HG03103 (cell line): ENCODE measurements around the gene CNTROB.

Source experiments
- ATAC-seq: cut with Tn5 transposase; IDR thresholded peaks from one replicate; pipeline ENCODE4 v1.9.1; 2021; ENCODE audit warnings: low read depth; ENCODE audit not compliant: unreplicated experiment

The CNTROB gene

DNA sequence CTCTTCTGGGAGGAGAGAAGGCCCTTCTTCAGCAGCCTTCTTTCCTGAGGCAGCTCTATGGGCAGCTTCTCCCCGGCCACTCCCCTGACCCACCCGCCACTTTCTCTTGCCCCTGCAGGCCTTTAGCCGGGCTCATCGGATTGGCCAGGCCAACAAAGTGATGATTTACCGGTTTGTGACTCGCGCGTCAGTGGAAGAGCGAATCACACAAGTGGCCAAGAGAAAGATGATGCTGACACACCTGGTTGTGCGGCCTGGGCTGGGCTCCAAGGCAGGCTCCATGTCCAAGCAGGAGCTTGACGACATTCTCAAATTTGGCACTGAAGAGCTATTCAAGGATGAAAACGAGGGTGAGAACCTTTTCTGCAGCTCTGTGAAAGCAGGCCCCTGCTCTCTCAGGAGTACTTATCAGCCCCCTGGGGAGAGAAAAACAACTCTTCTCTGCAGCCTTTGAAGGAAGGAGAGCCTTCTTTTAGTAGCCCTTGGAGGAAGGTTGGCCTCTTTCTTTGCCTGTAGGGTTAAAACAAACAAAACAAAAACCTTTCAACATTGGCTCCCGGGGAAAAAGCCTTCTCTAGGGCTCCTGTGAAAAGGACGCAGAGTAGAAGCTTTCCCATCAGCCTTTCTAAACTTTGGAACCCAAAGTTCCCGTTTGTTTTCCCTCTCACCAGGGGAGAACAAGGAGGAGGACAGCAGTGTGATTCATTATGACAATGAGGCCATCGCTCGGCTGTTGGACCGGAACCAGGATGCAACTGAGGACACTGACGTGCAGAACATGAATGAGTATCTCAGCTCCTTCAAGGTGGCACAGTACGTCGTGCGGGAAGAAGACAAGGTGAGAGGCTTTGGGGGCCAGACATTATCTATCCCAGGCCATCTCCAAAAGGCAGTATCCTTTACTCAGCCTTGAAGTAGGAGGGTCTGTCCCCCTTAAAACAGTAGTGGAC, 28.6 kb upstream of the CNTROB start:
- no peak for ATAC-seq

DNA sequence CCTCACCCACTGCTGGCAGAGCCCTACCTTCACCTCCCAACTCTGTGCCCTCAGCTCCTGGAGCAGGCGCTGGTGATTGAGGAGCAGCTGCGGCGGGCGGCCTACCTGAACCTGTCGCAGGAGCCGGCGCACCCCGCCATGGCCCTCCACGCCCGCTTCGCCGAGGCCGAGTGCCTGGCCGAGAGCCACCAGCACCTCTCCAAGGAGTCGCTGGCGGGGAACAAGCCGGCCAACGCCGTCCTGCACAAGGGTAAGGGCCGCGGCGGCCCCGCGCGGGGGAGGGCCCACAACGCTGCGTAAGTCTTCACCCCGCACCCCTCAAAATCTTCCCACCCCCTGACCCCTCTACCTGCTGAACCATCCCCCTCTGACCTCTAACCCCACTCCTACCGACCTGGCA, 22.9 kb upstream of the CNTROB start:
- no peak for ATAC-seq

DNA sequence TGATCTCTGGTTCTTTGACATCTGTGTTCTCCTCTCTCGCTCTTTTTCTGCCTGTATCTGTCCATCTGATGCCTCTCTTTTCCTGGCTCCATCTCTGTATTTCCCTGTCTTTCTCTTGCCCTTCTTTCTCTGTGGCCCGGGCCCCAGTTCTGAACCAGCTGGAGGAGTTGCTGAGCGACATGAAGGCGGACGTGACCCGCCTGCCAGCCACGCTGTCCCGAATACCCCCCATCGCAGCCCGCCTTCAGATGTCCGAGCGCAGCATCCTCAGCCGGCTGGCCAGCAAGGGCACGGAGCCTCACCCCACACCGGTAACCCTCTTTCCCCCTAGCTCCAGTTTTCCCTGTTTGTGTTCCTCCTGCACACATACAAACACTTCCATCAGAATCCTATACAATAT, 21.7 kb upstream of the CNTROB start:
- ATAC-seq: no peak

DNA sequence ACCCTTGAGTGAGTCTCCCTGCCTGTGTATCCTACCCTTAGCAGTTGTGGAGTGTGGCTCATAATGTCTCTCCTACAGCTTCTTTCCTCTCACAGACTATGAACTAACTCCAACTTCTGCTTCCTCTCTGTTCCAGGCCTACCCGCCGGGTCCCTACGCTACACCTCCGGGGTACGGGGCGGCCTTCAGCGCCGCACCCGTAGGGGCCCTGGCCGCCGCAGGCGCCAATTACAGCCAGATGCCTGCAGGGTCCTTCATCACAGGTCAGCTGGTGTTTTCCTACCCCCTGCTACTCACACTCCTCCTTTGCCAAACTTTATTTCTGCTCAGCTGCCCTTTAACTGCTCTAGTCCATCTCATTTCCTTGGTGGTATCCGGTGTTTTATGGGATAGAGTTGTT, 21.3 kb upstream of the CNTROB start:
- no peak for ATAC-seq

DNA sequence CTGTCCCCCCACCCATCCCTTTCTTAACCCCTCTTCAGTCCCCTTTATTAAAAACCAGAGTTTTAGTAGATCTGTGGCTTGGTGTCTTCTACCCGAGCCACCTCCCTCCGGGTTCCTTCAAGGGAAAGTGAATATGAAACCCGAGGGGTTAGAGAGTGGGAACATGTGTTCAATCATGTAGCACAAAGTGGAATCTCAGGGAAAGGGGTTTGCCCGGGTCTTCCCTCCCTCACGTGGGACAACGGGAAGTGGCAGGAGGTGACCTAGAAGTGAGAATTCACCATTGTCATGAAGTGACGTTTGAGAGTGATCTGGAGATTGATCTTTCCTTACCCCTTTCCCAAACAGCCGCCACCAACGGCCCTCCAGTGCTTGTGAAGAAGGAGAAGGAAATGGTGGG, 20.9 kb upstream of the CNTROB start:
- no peak for ATAC-seq

DNA sequence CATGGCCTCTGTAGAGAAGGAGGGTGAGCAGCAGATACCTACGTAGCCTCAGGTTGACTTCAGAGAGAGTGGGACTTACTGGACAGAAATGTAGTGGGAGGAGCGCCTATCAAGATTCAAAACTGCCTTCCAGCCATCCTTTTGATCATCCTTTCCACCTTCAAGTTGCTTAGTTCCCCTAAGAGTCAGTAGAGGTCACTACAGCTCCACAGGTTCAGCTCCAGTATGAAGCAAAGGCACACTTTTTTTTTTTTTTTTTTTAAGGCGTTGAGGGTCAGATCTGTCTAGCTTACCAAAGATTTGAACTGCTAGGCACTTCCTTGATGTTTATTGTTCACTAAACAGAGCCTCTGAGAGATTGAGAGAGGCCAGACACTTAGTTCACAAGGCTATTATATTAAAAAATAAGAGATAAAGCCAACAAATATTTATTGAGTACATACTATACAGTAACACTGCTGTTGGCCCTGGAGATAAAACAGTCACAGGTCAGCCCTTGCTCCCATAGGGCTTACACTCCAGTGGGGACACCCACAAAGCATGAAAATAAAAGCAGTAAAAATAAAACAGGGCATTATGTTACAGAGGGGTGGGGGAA, 19.0 kb upstream of the CNTROB start:
- ATAC-seq: no peak

DNA sequence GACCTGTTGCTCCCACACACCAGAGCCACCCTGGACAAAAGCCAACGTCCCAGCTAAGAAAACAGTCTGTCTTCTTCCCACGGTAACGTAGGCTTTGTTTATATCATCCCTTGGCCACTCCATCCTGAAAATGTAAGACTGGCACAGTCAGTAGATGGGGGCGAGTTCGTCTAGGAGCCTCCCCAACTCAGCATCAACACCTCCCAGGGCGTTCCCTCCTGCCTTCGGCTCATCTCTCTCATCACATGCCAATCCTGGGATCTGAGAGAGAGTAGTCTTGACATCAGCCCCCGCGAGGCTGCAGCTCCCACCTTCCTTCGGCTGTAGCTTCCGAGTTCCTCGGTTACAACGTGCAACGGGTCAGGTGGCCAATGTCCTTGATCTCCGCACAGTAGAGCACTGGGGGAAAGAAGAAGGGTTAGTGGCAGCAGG, 16.8 kb upstream of the CNTROB start:
- ATAC-seq: no peak

DNA sequence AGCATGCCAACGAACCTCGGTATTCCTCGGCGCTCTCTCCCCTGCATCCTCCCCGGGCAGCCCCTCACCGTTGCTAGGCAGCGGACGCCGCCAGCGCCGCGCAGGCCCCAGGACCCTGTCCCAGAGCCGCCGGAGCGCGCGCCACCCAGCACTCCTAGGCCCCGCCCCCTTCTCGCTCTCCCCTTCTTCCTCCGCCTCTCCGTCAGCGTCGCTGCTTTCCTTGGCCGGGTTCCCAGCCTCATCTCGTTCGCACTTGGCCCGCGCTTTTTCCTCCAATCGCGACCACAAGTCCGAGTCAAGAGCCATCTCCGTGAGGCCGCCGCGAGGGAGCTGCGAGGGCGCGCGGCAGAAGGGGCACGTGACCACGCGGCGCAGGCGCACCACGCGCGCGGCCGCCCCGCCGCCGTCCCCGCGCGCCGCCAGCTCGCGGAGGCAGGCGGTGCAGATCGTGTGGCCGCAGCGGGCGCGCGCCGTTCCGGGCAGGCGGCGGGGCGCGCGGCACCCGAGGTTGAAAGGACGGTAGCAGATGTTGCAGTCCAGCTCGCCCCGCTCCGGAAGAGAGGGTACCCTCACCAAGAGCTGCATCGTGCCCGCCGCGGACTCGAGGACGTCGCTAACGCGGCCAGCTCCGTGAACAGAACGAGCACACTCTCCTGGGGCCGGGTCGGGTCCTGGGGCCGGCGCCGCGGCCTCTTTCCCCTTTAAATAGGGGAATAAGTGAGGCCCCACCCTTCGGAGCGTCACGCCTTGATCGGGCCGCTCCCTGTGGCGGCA, 16.2 kb upstream of the CNTROB start, which contains the start of gene RNF227:
TSS of gene RNF227 (minus strand) at position 679 of the 774 bp plus-strand sequence. CDS start at position 585, 94 bp downstream.
- peak; percentile 59 for ATAC-seq

DNA sequence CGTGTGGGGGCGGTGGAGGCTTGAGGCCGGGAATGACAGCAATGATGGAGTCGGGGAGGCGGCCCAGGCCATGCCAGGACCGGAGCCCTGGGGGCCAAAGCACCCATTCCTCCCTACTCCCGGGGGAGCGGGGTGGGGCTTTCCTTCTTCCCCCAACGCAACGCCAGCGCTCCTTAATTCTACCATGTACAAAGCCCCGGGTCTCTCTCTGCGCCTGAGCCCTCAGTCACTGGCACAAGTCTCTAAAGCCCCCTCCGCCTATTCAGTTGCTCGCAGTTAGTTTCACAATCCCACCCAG, 15.7 kb upstream of the CNTROB start:
- ATAC-seq: no peak

DNA sequence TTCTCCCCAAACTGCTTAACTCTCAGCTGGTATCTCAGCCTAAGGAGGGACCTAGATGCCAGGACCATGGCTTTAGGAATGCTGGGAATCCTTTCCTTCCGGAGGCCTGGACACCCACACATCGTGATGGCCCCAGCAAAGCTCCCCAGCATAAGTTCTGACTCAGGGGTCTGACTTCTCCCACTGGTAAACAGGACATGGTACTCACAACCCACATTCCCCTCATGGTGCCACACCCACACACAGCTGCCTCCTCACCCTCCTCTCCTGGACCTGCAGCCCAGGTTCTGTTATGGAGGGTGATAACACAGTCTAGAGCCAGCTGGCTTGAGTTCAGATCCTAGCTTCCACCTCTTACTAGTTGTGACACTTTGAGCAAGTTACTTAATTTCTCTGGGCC, 15.2 kb upstream of the CNTROB start:
- ATAC-seq: no peak

DNA sequence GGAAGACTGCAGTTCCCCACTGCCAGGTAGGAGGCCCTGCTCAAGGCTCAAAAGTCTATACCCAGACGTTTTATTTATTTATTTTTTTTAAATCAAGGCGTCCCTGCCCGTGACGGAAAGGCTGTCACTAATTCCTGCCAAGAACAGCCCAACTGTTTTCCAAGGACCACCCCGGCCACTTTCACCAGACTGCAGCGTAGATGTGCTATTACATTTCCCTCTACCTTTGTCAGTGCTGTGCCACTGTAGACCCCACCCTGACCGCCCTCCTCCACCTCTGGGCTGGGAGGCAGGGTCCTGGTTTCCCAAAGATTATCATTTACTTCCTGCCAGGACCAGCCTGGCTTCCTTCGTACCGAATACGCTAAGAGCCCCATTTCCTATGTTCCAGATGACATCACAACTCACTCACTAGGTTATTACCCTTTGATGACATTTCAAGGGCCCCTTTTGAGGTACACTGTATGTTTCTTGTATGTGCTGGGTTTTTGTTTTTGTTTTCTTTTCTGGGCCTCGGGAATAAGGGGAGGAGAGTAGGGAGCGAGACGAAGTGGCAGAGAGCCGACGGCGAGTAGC, 9.6 kb upstream of the CNTROB start:
- no peak for ATAC-seq

DNA sequence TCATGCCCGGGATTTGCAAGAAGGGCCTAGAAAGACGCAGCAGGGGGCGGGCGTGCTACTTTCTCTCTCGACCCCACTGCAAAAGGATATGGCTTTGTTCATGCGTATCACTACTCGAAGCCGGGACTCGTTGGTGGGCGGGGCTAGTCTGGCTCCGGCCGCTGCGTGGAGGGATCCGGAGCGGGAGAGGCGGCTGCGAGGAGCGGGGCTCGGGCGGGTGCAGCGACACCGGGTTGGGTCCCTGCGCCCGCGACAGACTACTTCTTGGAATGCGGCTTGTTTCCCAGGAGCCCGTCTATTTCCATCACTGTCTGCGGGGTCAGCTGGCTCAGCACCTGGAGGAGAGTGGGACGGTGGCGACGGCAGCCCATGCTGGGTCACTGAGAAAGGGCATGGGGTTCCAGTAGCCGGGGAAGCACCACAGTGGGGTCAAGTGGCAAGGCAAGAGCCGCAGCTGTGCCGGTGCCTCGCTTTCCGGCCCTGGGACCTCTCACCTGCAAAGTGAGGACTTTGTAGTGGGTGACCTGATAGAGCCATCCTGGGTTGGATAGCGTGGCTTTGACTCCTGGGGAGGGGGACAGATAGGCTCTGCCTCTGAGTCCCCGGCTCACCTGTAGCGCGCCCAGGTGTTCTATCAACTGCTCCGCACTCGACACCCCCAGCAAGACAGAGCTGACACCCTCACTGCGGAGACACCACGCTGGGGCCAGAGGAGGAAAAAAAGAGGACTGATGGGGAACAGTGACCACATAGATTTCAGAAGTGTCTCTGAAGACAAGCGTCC, 9.0 kb upstream of the CNTROB start:
- no peak for ATAC-seq

DNA sequence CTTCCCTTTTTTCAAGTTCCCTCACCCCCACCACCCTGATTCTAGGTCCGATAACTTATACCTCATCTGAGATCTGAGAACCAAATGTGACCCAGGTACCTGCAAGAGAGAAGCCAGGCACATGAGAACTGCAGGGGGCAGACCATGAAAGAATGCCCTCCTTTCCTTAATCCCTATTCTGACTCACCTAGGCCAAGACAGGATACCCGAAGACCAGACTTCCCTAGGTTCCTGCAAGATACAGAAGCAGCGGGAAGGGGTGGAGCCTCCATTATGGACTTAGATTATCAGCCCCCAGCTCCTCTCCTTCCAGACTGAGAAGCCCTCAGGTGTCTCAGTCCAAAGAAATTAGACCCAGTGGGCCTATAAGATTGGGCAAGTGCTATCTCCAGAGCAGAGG, 4.4 kb upstream of the CNTROB start:
- ATAC-seq: no peak

DNA sequence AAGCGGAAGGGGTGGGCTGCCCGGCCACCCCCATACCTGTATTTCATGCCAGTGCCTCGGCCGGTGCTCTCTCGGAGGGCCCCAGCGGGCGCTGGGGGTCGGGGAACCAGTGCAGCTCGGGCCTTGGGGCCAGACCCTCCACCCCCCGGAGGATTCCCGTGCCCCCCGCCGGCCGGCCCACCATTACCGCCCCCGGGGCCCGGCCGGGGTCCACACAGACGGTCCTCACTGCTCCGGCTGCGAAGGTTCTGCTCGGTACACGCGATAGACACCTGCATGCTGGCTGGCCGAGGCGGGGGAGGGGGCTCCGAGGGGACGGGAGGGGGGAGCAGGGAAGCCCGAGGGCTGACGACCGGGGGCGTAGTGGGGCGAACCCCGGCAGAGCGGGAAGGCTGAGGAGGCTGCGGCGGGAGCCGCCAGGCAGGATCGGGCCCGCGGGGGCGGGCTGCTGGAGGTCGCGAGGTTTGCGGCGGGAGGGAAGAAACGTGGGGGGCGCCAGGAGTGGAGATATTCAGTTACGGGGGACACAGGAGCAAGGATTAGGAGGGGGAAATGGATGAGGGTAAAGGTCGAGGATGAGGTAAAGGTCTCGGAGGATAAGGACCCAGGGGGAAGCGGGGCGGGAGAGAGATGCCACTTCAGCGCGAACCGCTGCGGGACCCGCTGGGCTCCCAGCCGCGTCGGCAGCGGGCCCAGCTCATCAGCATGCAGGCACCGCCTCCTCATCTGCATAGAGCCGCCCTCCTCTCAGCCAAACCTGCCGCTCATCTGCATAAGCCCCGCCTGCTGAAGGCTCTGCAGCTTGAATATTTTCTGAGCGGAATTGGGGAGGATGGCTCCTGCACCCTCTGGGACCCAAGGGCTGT, 2.6 kb upstream of the CNTROB start, which contains the start of gene KCNAB3:
TSS of gene KCNAB3 (minus strand) at position 699 of the 866 bp plus-strand sequence. CDS start at position 278, 421 bp downstream.
- ATAC-seq: no peak

DNA sequence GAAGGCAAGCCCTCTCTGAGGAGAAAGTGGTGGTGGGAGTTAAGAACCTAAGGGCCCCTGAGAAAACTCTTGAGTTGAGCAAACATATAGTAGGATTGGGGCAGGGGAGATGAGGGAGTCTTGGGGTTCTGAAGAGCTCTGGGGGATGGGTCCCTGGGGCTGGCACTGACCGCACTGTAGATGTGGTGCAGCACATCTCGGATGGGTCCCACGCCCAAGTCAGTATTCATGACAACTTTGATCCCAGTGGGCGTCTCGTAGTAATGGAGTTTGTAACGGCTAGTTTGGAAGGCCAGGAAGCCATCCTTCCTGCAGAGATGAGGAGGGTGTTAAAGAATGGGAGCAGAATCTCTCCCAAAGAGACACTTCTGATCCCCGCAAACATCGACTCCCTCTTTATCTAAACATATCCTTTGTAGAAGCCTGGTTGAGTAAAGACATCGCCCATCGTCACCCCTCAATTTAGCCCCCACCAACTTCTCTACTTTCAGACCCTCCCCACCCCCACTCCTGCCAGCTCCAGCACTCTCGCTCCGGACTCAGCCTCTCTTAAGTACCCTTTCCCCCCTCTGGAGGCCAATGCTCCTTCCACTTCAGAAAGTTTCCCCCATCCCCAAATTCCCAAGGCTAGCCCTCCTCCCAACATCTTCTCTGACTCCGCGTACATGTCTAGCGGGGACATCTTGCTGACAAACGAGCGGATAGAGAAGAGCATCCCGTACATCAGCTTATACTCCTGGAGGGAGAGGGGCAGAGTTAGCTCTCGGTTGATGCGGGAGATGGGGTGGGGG, 970 bp upstream of the CNTROB start:
- ATAC-seq: no peak

DNA sequence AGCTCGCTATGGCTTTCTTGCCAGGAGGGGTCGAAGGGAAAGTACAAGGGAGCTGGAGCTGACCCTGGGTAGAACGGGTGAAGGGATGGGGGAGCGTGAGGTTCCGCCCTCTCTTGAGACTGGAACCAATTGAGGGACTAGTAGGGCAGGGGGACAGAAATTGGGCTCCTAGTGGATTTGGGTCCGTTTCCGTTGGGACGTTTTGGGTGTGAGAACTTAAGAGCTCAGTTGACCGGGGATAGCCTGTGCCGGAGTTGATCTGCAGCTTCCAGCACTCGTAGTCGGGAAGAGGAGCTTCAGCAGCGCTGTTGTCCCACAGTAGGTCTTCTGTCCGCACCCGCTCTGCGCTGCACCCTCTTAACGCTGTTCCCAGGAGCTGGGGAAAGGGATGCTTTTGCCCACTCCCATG, 481 bp downstream of the CNTROB start:
- no peak for ATAC-seq

DNA sequence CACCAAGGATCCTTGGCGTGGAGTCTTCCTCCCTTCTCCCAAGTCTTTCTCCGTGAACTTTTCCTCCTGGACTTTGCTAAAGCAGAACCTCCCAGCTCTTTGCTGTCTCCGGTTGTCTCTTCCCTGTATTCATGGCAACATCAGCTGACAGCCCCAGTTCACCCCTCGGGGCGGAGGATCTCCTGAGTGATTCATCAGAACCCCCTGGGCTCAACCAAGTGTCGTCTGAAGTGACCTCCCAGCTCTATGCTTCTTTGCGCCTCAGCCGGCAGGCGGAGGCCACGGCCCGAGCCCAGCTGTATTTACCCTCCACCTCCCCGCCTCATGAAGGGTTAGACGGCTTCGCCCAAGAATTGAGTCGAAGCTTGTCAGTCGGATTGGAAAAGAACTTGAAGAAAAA, 943 bp downstream of the CNTROB start:
- no peak for ATAC-seq

DNA sequence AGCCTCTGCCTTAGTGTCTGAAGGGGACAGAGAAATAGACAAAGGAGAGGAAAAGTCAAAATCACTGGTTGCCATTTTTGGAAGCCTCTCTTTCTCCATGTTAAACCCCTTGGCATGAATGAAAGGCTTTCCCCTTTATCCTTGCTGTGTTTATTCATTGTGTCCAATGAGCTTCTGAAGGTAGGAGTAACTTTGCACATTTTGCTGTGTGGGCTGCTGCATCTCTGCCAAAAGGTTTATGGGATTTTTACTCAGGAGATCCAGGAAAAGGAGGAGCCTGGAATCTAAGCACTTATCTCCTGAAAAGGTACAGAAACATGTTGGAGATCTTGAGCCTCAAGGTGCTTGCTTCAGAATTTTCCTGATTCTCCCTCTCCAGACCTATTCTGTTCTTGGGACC, 3.9 kb downstream of the CNTROB start:
- ATAC-seq: no peak
